ENCODE results near the gene PRAMEF13. TPM values are rescaled to one million over a fixed set of nuclear protein-coding genes. Genes with fewer than 3 reads are reported as not detected.

PRAMEF13 gene, protein sequence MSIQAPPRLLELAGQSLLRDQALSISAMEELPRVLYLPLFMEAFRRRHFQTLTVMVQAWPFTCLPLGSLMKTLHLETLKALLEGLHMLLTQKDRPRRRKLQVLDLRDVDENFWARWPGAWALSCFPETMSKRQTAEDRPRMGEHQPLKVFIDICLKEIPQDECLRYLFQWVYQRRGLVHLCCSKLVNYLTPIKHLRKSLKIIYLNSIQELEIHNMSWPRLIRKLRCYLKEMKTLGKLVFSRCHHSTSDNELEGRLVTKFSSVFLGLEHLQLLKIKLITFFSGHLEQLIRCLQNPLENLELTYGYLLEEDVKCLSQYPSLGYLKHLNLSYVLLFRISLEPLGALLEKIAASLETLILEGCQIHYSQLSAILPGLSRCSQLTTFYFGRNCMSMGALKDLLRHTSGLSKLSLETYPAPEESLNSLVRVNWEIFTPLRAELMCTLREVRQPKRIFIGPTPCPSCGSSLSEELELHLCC
- total RNA-seq = not detected

DNA sequence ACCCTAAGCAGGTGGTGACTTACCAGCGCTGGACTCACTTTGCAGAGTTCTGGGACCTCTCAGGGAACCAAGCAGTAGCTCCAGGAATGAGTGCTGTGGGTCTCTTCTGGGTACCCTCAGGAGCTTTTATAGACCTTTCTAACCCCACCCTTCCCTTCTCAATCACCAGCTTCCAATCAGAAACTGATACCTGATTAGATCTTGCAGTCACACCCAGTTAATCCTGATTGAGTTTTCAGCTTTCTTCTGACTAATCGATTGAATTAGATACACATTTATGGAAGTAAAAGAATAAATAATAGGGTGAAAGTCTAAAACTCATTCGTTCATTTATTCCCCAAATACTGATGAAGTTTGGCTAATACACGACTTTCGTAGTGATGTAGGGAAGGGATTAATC lies at the start of gene PRAMEF13:
Gene PRAMEF13, minus strand, starts transcription at position 101 of the 400 bp plus-strand sequence. CDS start 1,820 bp downstream, outside the sequence.

DNA sequence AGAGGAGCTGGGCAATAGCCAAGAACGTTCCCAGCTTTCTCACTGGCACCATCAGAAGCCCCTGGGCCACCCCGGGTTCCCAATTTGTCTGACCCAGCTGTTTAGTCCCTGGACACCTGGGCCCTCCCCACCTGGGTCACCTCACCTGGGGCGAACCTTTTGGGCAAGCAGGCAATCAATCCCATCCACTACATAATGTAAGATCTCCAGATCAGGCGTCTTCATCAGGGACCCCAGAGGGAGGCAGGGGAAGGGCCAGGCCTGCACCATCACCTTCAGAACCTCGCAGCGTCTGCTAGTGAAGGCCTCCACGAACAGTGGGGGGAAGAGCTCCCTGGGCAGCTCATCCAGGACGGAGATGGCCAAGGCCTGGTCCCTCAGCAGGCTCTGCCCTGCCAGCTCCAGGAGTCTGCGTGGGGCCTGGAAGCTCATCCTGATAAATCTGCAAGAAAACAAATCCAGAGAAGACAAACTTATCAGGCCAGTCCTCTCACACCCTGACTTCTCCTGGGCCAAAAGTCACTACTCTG lies 24.5 kb upstream of the PRAMEF13 start, which contains the start of gene PRAMEF18:
Gene PRAMEF18, minus strand, starts transcription at position 480 of the 530 bp plus-strand sequence. Its CDS starts 48 bp downstream, at position 432.

GRCh38 chr1:13171548-13171947 lies 29.7 kb downstream of the PRAMEF13 start, which contains the start of gene PRAMEF9:
PRAMEF9 (plus strand) TSS chr1:13171848; CDS start chr1:13175281, 3,433 bp downstream.

DNA sequence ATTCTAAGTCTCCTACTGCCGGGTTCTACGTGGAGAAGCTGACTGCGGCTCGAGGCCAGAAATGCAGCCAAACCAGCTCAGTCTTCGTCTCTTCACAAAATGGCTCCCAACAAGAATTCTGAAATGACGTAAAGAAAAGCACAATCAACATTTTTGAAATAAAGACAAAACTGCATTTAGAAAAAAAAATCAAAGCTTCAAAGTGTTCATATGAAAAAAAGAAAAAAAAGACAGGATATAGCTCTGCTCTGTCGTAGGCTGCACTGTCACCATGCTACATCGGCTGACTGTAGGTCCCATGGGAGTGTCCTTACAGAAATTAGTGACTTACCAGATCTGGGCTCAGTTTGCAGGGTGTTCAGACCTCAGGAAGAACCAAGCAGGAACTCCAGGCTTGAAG lies 35.7 kb downstream of the PRAMEF13 start, which contains the start of gene HNRNPCL4:
Gene HNRNPCL4, minus strand, starts transcription at position 101 of the 400 bp plus-strand sequence. CDS start 164 bp downstream, outside the sequence.

GRCh38 chr1:13155909-13156308 lies 45.3 kb downstream of the PRAMEF13 start, which contains the start of gene PRAMEF26:
PRAMEF26 (minus strand) TSS chr1:13156009; CDS start chr1:13153095, 2,914 bp downstream.

Other genes with a start within 250 kb of the PRAMEF13 start
- not detected for gene PRAMEF27, start 144.8 kb downstream of the PRAMEF13 start, total RNA-seq
- gene HNRNPCL3, start 140.6 kb downstream of the PRAMEF13 start, total RNA-seq = not detected
- not detected for gene PRAMEF25, start 130.6 kb downstream of the PRAMEF13 start, total RNA-seq
- gene HNRNPCL2, start 84.6 kb downstream of the PRAMEF13 start, total RNA-seq = not detected
- gene PRAMEF26, start 45.4 kb downstream of the PRAMEF13 start, total RNA-seq = not detected
- not detected for gene HNRNPCL4, start 35.8 kb downstream of the PRAMEF13 start, total RNA-seq
- gene PRAMEF9, start 29.6 kb downstream of the PRAMEF13 start, total RNA-seq = not detected
- gene PRAMEF18, start 24.7 kb upstream of the PRAMEF13 start, total RNA-seq = not detected
- not detected for gene PRAMEF5, start 52.8 kb upstream of the PRAMEF13 start, total RNA-seq
- gene PRAMEF8, start 83.7 kb upstream of the PRAMEF13 start, total RNA-seq = not detected
- gene PRAMEF33, start 102.1 kb upstream of the PRAMEF13 start, total RNA-seq = not detected
- gene PRAMEF15, start 114.2 kb upstream of the PRAMEF13 start, total RNA-seq = not detected
- gene PRAMEF14, start 145.7 kb upstream of the PRAMEF13 start, total RNA-seq = not detected
- not detected for gene PRAMEF19, start 170.5 kb upstream of the PRAMEF13 start, total RNA-seq
- not detected for gene PRAMEF17, start 188.2 kb upstream of the PRAMEF13 start, total RNA-seq
- not detected for gene PRAMEF20, start 209.0 kb upstream of the PRAMEF13 start, total RNA-seq